Right forelimb (tissue), 1 donor: Measurements from ENCODE around the gene ZNF497.
A peak's percentile ranks its signal among the peaks of the same experiment; 100 is the strongest.
"Not testable (repeated sequence)": the region's sequence is repeated elsewhere in the genome, so short reads cannot be mapped to it uniquely, and the experiment has no call there.

Source experiments
- DNase-seq: peaks from one replicate; pipeline ENCODE4 v3.0.0-alpha.2; 2018

ZNF497 gene

GRCh38 chr19:58346961-58347929 lies 15.3 kb downstream of the ZNF497 start:
- DNase-seq, result peak; percentile 73

DNA sequence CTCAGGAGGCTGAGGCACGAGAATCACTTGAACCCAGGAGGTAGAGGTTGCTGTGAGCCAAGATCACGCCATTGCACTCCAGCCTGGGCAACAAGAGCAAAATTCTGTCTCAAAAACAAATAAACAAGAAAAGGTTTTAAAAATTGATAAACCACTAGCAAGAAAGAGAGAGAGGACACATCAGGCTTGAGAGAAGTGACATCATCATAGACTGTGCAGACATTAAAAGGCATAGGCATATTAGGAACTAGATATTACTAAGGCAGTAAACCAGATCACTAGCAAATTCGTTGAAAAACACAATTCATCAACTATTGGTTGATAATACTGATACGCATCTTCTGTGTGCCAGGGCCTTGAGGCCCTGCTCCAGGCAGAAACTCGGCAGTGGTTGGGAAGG lies 17.0 kb downstream of the ZNF497 start:
- DNase-seq, result no peak

- no peak for DNase-seq
These were observed 23.6 kb downstream of the ZNF497 start for GRCh38 chr19:58338825-58339558.

DNA sequence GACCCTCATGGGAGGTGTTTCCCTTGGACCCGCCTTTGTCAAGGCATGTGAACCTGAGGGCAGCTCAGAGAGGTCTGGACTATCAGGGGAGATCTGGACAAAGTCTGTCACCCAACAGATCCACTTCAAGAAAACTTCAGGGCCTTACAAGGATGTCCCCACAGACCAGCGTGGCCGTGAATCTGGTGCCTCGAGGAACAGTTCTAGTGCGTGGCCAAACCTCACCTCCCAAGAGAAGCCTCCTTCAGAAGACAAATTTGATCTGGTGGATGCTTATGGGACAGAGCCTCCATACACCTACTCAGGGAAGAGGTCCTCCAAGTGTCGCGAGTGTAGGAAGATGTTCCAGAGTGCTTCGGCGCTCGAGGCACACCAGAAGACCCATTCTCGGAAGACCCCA lies 24.2 kb downstream of the ZNF497 start:
- no peak for DNase-seq

DNA sequence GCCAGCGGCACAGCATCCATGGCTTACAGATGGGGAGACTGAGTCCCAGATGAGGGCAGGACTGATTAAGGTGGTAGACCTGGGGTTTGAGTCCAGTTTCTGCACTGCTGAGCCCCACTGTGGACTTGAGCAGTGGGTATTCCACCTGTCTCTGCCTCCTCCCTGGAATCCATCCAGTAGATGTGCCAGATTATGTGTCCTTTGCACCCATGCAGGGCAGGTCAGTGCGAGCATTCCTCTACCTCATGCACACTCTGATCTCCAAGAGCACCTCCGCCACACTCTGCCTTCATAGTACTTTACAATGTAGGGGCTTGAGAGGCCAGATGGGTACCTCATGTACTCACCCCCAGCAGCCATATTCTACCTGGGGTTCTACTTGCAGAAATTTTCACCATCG lies 25.7 kb downstream of the ZNF497 start:
- DNase-seq, result no peak

GRCh38 chr19:58336216-58336615 lies 26.3 kb downstream of the ZNF497 start:
- no peak for DNase-seq

GRCh38 chr19:58335630-58336029 lies 26.9 kb downstream of the ZNF497 start:
- no peak for DNase-seq

- DNase-seq, result no peak
These were observed 27.8 kb downstream of the ZNF497 start for GRCh38 chr19:58334691-58335249.

DNA sequence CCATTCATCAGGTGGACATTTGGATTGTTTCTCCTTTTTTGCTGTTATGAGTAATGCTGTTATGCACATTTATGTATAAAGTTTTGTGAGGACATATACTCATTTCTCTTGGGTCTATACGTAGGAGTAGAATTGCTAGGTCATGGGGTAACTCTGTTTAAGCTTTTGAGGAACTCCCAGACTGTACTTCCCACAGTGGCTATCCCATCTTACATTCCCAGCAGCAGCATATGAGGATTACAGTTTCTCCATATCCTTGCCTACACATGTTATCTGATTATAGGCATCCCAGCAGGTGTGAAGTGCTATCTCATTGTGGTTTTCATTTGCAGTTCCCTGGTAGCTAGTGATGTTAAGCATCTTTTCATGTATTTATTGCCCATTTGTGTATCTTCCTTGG lies 29.9 kb downstream of the ZNF497 start:
- DNase-seq, result no peak

DNA sequence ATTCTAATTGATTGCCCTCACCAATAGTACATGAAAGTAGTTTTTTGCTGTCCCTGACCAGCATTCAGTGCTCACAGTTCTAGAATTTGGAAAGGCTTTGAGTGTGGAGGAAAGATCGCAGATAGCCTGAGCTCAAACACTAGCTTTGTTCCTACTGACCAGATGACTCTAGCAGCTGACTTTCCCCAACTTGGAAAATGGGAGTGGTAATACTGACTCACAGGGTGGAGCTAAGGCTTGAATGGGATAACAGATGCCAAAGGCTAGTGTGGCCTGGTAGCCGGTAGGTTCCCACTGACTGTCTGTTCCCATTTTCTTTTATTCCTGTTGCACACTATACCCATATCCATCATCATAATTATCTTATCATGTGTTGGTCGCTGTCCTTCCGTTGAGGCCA lies 32.1 kb downstream of the ZNF497 start:
- DNase-seq, result no peak

DNA sequence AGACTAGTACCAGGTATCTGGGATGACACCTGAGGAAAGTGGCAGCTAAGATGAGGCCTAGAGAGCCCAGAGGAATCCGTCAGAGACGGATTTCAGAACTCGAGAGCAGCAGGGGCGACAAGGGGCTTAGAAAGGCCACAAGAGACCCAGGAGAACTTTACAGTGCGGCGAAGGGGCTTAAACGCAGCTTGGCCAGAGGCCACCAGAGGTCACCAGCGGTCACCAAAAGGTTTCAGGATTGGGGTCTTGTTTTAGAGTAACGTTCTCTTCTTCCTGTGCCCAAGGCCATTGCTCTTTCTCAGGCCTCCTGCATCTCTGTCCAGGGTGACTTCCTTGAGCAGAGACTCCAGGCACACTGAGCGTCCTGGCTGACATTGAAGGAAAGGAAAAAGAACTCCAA lies 33.6 kb downstream of the ZNF497 start:
- no peak for DNase-seq

GRCh38 chr19:58326914-58327726 lies 35.4 kb downstream of the ZNF497 start, which contains the start of gene ZSCAN22:
TSS of gene ZSCAN22 (plus strand) at chr19:58326994. CDS start at chr19:58334803, 7,809 bp downstream.
- DNase-seq, result peak; percentile 97

- no peak for DNase-seq
These were observed 36.0 kb downstream of the ZNF497 start for GRCh38 chr19:58326501-58326913.

DNA sequence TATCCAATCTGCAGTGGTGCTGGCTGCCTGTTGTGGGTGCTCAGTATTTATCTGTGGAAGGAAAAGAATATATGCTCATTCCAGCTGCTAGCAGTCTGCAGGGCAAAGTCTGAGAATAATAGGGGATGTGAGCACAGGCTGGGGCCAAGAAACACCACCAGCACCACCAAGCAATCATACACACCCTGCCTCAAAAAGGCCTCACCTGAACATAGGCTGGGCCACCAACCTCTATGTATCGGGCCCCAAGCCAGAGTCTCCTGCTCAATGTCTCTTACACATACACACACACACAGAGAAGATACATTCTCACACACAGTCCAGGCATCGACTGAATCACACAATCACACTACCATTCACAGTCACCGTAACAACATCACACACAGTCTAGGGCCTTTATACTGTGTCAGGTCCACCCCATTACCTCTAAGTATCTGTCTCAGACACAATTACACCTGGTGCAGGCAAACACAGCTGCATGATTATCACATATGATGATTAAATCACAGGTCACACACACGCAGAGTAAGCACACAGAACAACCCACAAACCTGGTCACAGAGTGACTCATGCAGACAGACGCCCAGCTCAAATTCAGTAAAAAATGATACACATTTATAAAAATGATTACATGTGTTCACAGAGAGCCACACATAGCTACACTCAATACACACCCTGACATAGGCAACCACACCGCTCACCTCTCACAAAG lies 37.1 kb downstream of the ZNF497 start:
- no peak for DNase-seq

DNA sequence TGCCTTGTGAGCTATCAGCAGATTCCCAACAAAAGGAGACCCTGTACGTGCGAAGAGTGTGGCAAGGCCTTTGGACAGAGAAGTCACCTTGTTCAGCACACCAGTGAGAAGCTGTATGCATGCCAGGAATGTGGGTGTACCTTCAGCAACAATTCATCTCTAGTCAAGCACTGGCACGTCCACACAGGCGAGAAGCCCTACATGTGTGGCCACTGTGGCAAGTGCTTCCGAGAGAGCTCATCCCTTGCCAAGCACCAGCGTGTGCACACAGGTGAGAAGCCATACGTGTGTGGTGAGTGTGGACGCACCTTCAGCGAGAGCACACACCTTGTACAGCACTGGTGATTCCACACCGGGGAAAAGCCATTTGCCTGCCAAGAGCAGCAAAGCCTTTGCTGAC lies 43.3 kb downstream of the ZNF497 start:
- DNase-seq, result no peak

DNA sequence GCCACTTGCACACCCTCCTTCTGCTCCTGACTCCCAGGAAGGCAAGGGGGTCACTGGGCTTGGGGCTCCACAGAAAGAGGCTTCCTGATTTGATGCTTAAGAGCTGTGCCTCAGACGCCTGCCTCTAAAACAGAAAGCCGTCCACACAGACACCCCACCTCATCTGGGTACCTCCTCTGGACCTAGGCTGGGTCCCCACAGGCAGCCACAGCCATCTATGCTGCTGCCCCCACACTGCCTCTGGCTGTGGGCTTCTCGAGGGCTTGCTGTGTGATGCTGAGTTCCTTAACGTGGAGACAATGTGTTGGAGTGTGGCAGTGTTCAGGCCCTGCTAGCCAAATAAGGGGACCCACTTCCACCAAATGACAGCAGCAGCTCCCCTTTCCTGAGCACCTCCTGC lies 44.3 kb downstream of the ZNF497 start:
- no peak for DNase-seq

DNA sequence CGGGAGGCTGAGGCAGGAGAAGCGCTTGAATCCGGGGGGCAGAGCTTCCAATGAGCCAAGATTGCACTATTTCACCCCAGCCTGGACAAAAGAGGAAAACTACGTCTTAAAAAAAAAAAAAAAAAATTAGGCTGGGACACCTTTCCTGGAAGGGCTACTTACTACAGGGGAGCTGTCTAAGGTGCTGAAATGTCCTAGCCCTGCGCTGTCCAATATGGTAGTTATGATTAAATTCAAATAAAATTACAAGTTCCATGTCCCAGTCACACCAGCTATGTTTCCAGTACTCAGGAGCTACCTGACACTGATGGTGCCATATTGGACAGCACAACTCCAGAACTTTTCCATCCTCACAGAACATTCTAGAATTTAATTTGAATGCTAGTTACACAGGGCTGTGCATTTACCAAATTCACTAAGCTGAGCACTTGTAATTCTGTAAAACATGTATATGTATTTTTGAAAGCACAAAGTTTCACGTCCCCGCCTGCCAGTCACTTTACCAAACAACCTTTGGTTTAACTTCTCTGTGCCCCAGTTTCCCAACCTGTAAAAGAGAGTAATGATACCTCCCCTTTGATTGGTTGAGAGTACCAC lies 45.0 kb downstream of the ZNF497 start:
- no peak for DNase-seq

DNA sequence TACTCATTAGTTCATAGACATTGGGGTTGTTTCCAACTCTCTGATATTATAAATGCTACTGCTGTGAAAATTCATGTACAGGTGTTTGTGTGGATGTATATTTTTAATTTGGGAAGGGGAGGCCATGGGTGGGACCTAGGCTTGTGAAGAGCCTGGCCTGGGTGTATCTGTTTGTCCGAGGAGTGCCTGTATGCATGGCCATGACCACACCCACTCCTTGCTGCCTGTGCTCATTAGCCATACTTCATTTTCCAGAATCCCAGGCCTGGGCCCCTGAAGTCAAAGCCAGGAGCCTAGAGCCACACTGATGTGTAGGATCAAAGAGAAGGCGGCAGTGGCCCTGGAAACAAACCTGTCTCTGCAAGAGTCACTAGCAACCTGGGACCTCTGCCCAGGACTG lies 47.0 kb downstream of the ZNF497 start:
- DNase-seq, result no peak

GRCh38 chr19:58311345-58311865 lies 51.1 kb downstream of the ZNF497 start:
- DNase-seq, result no peak

DNA sequence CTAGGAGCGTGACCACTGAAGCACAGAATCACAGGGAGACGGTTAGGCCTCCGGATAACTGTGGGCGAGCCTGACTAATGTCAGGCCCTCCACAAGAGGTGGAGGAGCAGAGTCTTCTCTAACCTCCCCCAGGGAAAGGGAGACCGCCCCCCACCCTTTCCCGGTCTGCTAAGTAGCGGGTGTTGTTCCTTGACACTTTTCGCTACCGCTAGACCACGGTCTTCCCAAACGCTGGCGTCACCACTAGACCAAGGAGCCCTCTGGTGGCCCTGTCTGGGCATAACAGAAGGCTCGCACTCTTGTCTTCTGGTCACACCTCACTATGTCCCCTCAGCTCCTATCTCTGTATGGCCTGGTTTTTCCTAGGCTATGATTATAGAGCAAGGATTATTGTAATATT lies 51.9 kb downstream of the ZNF497 start:
- DNase-seq, result not testable (repeated sequence)

- DNase-seq, result no peak
These were observed 54.8 kb downstream of the ZNF497 start for GRCh38 chr19:58307736-58308135.
